Upper lobe of left lung (tissue), 6 donors: Measurements from ENCODE around the gene UPK1A. TPM values are rescaled to one million over a fixed set of nuclear protein-coding genes. Genes with fewer than 3 reads are reported as not detected.

Experiments
- ATAC-seq, 2 donors: fragments of 200-7000 bp; cut with Tn5 transposase; one replicate each; pipeline ENCODE4 v1.9.1; 2022; ENCODE audit warnings: mild to moderate bottlenecking in 2 of 2, moderate library complexity in 2 of 2; ENCODE audit not compliant: low FRiP score in 2 of 2
- DNase-seq, 2 donors: peaks; one replicate each; pipeline ENCODE4 v3.0.0-alpha.2; 2019 to 2020
- H3K27ac ChIP-seq, 4 donors: fragments of 200-600 bp; sonication (generic); one replicate each; pipeline ENCODE4 v1.5.1; 2016 to 2019
- H3K27me3 ChIP-seq, 4 donors: fragments of 200-600 bp; sonication (generic); one replicate each; pipeline ENCODE4 v1.5.1; 2017 to 2019
- H3K36me3 ChIP-seq, 4 donors: fragments of 200-600 bp; sonication (generic); one replicate each; pipeline ENCODE4 v1.5.1; 2016 to 2019
- H3K4me1 ChIP-seq, 4 donors: fragments of 200-600 bp; sonication (generic); one replicate each; pipeline ENCODE4 v1.5.1; 2018 to 2019
- H3K4me3 ChIP-seq, 4 donors: fragments of 200-600 bp; sonication (generic); one replicate each; pipeline ENCODE4 v1.5.1; 2017 to 2019; ENCODE audit warnings: mild to moderate bottlenecking in 2 of 4, moderate library complexity in 1 of 4
- H3K9me3 ChIP-seq, 4 donors: fragments of 200-600 bp; sonication (generic); one replicate each; pipeline ENCODE4 v1.5.1; 2018 to 2019
- EP300 ChIP-seq, 4 donors: sonication (generic); formaldehyde crosslinking; IDR thresholded peaks; one replicate each; pipeline ENCODE4 v1.5.1; 2017; ENCODE audit warnings: antibody characterized with exemption in 4 of 4, control low read depth in 2 of 4
- POLR2A ChIP-seq, 4 donors: fragments of 450-650 bp; IDR thresholded peaks; one replicate each; pipeline ENCODE4 v1.5.1; 2016 to 2017; ENCODE audit warnings: antibody characterized with exemption in 4 of 4, mild to moderate bottlenecking in 2 of 4
- POLR2AphosphoS5 ChIP-seq, 2 donors: sonication (generic); formaldehyde crosslinking; IDR thresholded peaks; one replicate each; pipeline ENCODE4 v1.5.1; 2017; ENCODE audit warnings: antibody characterized with exemption in 2 of 2
- WGBS, 2 donors: methylation state at CpG; one replicate each; pipeline ENCODE4 v1.1.5; 2017 to 2018; 5-methylcytosine and 5-hydroxymethylcytosine counted together
- total RNA-seq, 6 donors: library from RNA; depleted of rRNA in 4 of 6; stranded (reverse); fragments of >200 nt in 4 of 6; gene quantifications; one replicate each; pipeline versions ENCODE4 v1.1.0 to v1.2.1, GENCODE V29; 2016 to 2021
- TF ChIP-seq, protein P1 (sequence below), 6 experiments: fragments of 450-650 bp in 4 of 6; fragments of 200-600 bp in 2 of 6; sonication (generic) in 2 of 6; IDR thresholded peaks; one replicate each; pipeline ENCODE4 v1.5.1; 2016 to 2019; ENCODE audit warnings: antibody characterized with exemption in 6 of 6
- donor health status: DM: no; HTN: no; CAD: no; lungs with moderate emphysema.
- donor health status: DM: no; HTN: yes; CAD: no; lungs with severe emphysema.

The UPK1A gene
- total RNA-seq, 6 donors from 2014 or later: not detected

DNA sequence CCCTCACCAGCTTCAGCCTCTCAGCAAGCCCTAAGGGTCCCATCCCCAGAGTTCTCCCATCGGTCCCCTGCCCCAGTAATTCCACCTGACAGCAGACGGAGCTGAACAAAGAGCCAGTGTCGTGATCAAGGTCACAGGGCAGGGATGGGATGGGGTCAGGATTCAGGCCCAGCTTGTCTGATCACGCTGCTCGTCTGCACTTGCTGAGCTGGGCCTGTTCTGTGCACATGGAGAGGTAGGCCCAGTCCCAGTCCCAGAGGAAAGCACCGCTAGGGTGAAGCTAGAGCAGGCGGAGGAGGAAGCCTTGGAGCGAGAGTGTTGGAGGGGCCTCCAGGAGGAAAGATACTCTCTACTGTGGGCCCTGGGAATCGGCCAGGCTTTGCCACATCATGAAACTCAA lies 44.6 kb upstream of the UPK1A start:
- no peak for ATAC-seq
- H3K27me3 ChIP-seq: no peaks in the 10 kb centered on the region
- DNase-seq: no peak
- 97 to 99% methylated on average over 7 to 9 of the region's 9 CpGs for WGBS, 2 donors
- H3K4me1 ChIP-seq: no peaks in the 10 kb centered on the region
- no peaks in the 10 kb centered on the region for H3K9me3 ChIP-seq
- peaks cover 0 to 30% (median 12%) of the 10 kb centered on the region in 4 donors for H3K36me3 ChIP-seq
- TF ChIP-seq POLR2A (IDR thresholded peaks at IDR 0.05) (no peak), EP300 (IDR thresholded peaks at IDR 0.05) (no peak), POLR2AphosphoS5 (IDR thresholded peaks at IDR 0.05) (no peak)
- TF ChIP-seq, protein P1, sequence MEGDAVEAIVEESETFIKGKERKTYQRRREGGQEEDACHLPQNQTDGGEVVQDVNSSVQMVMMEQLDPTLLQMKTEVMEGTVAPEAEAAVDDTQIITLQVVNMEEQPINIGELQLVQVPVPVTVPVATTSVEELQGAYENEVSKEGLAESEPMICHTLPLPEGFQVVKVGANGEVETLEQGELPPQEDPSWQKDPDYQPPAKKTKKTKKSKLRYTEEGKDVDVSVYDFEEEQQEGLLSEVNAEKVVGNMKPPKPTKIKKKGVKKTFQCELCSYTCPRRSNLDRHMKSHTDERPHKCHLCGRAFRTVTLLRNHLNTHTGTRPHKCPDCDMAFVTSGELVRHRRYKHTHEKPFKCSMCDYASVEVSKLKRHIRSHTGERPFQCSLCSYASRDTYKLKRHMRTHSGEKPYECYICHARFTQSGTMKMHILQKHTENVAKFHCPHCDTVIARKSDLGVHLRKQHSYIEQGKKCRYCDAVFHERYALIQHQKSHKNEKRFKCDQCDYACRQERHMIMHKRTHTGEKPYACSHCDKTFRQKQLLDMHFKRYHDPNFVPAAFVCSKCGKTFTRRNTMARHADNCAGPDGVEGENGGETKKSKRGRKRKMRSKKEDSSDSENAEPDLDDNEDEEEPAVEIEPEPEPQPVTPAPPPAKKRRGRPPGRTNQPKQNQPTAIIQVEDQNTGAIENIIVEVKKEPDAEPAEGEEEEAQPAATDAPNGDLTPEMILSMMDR (IDR thresholded peaks at IDR 0.05): no peak
- no peak overlapping the region for H3K4me3 ChIP-seq
- no peak overlapping the region for H3K27ac ChIP-seq

DNA sequence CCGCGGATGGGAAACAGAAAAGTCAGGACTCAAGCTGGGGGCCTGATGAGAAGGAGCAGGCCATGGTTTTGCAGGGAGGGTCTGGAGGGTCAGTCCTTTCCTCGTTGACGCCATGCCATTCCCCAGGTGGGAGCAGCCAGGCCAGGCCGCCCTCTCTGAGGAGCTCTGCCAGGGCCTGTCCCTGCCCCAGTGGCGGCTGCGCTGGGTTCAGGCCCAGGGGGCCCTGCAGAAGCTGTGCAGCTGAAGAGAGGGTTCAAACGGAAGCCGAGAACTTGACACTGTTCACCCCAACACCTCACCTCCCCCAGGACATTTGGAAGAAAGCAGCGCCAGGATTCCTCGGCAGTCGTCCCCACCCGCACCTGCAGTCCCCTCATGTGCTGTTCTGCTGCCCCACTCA lies 43.6 kb upstream of the UPK1A start:
- peak in 1 of 2 donors; percentile 59 for DNase-seq
- TF ChIP-seq POLR2A (IDR thresholded peaks at IDR 0.05) (no peak), EP300 (IDR thresholded peaks at IDR 0.05) (no peak), POLR2AphosphoS5 (IDR thresholded peaks at IDR 0.05) (no peak)
- TF ChIP-seq, protein P1 (IDR thresholded peaks at IDR 0.05): no peak
- 91 to 94% methylated on average over 6 to 13 of the region's 13 CpGs for WGBS, 2 donors

DNA sequence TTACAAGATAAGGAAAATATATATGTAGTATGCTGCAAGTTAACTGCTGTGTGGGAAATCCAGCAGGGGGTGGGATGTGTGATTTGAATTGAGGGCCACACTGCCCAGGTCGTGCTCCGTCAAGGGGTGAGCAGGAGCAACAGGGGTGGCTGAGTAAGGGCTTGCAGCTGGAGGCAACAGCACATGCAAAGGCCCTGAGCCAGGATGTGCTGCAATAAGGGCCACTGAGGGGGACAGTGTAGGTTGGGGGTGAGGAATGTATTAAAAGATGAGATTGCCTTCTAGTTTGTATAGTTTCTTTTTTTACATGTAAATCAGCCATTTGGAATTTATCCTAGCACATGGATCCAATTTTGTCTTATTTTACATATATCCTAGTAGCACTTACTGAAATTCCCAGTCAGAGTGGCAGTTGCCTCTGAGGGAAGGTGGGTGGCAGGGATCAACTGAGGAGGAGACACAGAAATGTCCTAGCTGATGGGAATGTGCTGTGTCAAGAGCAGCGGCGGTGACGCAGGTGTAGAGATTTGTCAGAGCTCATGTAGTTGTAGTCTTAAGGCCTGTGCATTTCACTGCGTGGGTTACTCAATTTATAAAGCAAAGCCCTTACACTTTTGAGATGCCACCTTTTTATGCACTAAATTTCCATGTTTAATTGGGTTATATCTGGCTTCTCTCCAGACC lies 42.8 kb upstream of the UPK1A start:
- TF ChIP-seq EP300 (IDR thresholded peaks at IDR 0.05): no peak
- TF ChIP-seq POLR2A (IDR thresholded peaks at IDR 0.05): no peak
- TF ChIP-seq, protein P1 (IDR thresholded peaks at IDR 0.05): no peak
- TF ChIP-seq POLR2AphosphoS5 (IDR thresholded peaks at IDR 0.05): no peak
- DNase-seq: no peak
- H3K9me3 ChIP-seq: no peaks in the 10 kb centered on the region
- ATAC-seq: no peak
- no peaks in the 10 kb centered on the region for H3K27me3 ChIP-seq
- H3K36me3 ChIP-seq: peaks cover 0 to 22% (median 9%) of the 10 kb centered on the region in 4 donors
- H3K27ac ChIP-seq: no peak overlapping the region
- H3K4me1 ChIP-seq: peaks cover 0 to 6% (median 5%) of the 10 kb centered on the region in 4 donors
- whole genome bisulfite sequencing, 2 donors: 87 to 93% methylated on average over 6 of the region's 6 CpGs
- H3K4me3 ChIP-seq: no peak overlapping the region

More for the DNA sequence above, 43.6 kb upstream of the UPK1A start:
- no peak for ATAC-seq
- Histone ChIP-seq H3K27me3 (no peaks in the 10 kb centered on the region), H3K27ac (no peak overlapping the region), H3K36me3 (peaks cover 0 to 23% (median 11%) of the 10 kb centered on the region in 4 donors), H3K4me1 (peaks cover 0 to 2% (median 0%) of the 10 kb centered on the region in 4 donors), H3K4me3 (no peak overlapping the region), H3K9me3 (no peaks in the 10 kb centered on the region)

GRCh38 chr19:35628264-35628564 lies 38.1 kb upstream of the UPK1A start:
- H3K27ac ChIP-seq: peak overlapping the region; percentile 90 to 96 (median 92)
- DNase-seq (no peak), ATAC-seq (no peak)
- peaks cover 9 to 22% (median 17%) of the 10 kb centered on the region in 4 donors for H3K4me1 ChIP-seq
- H3K9me3 ChIP-seq: no peaks in the 10 kb centered on the region
- TF ChIP-seq POLR2A (IDR thresholded peaks at IDR 0.05) (no peak), POLR2AphosphoS5 (IDR thresholded peaks at IDR 0.05) (no peak), EP300 (IDR thresholded peaks at IDR 0.05) (no peak)
- TF ChIP-seq, protein P1 (IDR thresholded peaks at IDR 0.05): no peak
- peaks cover 19 to 32% (median 27%) of the 10 kb centered on the region in 4 donors for H3K36me3 ChIP-seq
- H3K4me3 ChIP-seq: peak overlapping the region; percentile 57 to 100 (median 80)
- WGBS, 2 donors: 11 to 12% methylated on average over 9 of the region's 9 CpGs
- no peaks in the 10 kb centered on the region for H3K27me3 ChIP-seq
